ENCODE measurements around the gene CCDC69. TPM values are rescaled to one million over a fixed set of nuclear protein-coding genes. Genes with fewer than 3 reads are reported as not detected.

Gene CCDC69
- total and polyA plus RNA-seq, 10 of the 15 experiments (the other 5 are each of a cell fraction or from before 2014, with no cell fraction given): 13.5 to 106 (median 70.1) TPM

DNA sequence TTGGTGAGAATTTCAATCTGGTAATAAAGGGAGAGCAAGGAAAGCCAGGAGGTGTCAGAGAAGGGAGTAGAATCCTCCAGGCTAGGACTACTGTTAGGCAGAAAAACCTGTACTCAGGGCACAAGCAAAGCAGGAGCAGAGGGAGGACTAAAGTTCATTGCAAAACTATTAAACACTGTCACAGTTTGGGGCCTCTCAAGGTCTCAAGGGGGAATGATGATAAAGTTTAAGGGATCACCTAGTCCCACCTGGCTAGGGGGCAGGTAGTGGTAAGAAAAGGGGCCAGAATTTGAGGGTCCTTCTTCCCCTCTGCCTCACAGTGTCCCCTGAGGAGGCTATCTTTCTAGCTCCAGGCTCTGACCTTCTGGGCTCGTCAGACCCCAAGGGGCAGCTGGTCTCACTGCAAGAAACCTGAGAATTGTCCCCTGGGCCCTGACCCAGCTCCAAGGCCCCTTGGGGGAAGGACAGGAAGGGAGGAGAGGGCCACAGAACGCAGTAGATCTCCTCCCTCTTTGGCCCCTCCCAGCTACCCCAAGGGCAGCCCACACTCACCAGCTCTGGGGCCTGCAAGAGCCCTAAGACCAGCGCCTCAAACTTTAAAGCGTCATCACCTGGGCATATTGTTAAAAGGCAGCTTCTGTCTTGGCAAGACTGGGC is 974 bp downstream of the CCDC69 start (continued):
- TF ChIP-seq TAF1 (IDR thresholded peaks at IDR 0.05; ENCODE audit: borderline replicate concordance, low read depth, low read length): peak; percentile 35; the same call in 1 of the 2 replicates
- TF ChIP-seq MYC (IDR thresholded peaks at IDR 0.05; ENCODE audit: insufficient read depth, insufficient read length, insufficient replicate concordance, low read length, severe bottlenecking): no peak
- 0 out of 2 replicates have a peak, but pooled peaks have one; percentile 11 for TF ChIP-seq RB1 (IDR thresholded peaks at IDR 0.05; ENCODE audit: borderline replicate concordance)
- peak; percentile 88 for TF ChIP-seq NR2F1 (conservative IDR thresholded peaks at IDR 0.05)
- TF ChIP-seq JUNB (IDR thresholded peaks at IDR 0.05): no peak
- TF ChIP-seq GATAD2B (conservative IDR thresholded peaks at IDR 0.05; ENCODE audit: low read depth): 0 out of 2 replicates have a peak, but pooled peaks have one; percentile 27
- no peak for TF ChIP-seq MEF2A (IDR thresholded peaks at IDR 0.05; ENCODE audit: insufficient read depth, low read depth, low read length)

DNA sequence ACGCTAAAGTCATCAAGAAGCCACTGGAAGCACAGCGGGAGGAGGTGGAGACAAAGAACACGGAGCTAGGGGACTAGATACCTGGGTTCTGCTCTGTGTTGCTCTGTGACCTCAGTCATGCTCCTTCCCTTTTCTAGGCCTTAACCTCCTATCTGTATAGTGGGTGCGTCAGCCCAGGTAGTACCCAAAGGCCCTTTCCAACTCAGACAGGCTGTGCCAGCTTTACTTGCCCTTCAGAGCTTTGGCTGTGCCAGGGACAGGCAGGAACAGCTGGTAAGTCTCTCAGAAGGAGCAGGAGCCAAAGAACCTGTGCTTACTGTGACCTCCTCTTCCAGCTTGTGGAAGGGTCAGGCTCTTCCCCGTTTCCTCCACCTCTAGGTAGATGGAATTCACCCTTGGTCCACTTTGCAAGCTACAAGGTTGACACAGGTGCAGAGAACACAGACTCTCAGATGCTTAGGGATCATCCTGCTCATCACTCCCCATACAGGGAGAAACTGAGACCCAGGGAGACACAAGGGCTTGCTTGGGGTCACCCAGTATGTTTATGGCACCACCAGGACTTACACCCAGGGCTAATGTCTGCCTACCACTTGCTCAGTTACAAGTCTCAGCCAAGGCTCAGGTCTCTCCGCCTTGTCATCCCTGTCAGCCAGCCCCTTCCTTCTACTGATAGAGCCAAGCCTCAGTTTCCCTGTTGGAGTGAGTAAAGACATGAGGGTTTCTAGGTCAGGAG is 1.7 kb downstream of the CCDC69 start:
- BruUV-seq (replicated peaks): no TSS peak
- Histone ChIP-seq H3K4me2 (ENCODE audit: control insufficient read depth, insufficient read depth) (peak overlapping the region; percentile 93), H3K79me2 (ENCODE audit: control insufficient read depth, insufficient read depth, low read length) (peaks cover 70% of the 10 kb centered on the region), H3K36me3 (ENCODE audit: control insufficient read depth in 2 of 2, insufficient read depth in 2 of 2, low read length in 1 of 2) (peaks cover 2% of the 10 kb centered on the region in 2 experiments; a peak in 2 of 4 replicates), H3K9me3 (replicated peaks; ENCODE audit: control insufficient read depth, insufficient read depth, low read length) (no peaks in the 10 kb centered on the region), H4K20me1 (ENCODE audit: control insufficient read depth, insufficient read depth) (no peaks in the 10 kb centered on the region), H3K4me3 (peak overlapping the region; percentile 97), H3K27me3 (replicated peaks in 1 of 2; ENCODE audit: control insufficient read depth in 2 of 2, insufficient read depth in 2 of 2, low read length in 1 of 2) (no peaks in the 10 kb centered on the region), H3K27ac (ENCODE audit: control insufficient read depth, insufficient read depth) (peak overlapping the region; percentile 89), H3K4me1 (ENCODE audit: control insufficient read depth, insufficient read depth, low read length) (peaks cover 30% of the 10 kb centered on the region), H2AFZ (ENCODE audit: control insufficient read depth, low read depth, low read length) (no peak overlapping the region), H3K9ac (ENCODE audit: control insufficient read depth, insufficient read depth, low read length) (peak overlapping the region; percentile 91)
- no peak for DNase-seq (ENCODE audit: low read depth, low spot score)
- ChIA-PET POLR2A (interaction anchor here (0.7 to 17.1 kb wide), 16 partner anchors 9 to 140 kb away, joined by 3 to 290 read pairs (median 4); partner anchors contain the start of genes ANXA6 and GM2A), SMC1A (ENCODE audit: uncharacterized antibody, unreplicated experiment) (interaction anchor here (0.7 to 18.6 kb wide), 11 partner anchors 9 to 96 kb away, joined by 3 to 325 read pairs (median 7); partner anchors contain the start of gene GM2A), CTCF (interaction anchor here (1.2 to 17.0 kb wide), 9 partner anchors 10 to 141 kb away, joined by 3 to 293 read pairs (median 10); partner anchors contain the start of gene GM2A), RAD21 (ENCODE audit: unreplicated experiment) (interaction anchor here (0.8 to 7.8 kb wide), 23 partner anchors 9 to 549 kb away, joined by 3 to 117 read pairs (median 5); partner anchors contain the start of gene GM2A)
- 58% methylated on average over 6 of the region's 6 CpGs for whole genome bisulfite sequencing (ENCODE audit: insufficient coverage, insufficient replicate concordance, low lambda C conversion rate, missing lambda C conversion rate)
- intact Hi-C loops (cut with micrococcal nuclease; ENCODE audit: unreplicated experiment): loop anchor here (2.0 to 5.0 kb wide), 2 partner anchors 35 to 75 kb away; no protein-coding TSS in a partner anchor
- peak; percentile 32 for ATAC-seq
- in situ Hi-C loops (cut with MboI): no loop called here
- peak; percentile 41 for FAIRE-seq
- TF ChIP-seq RELA (IDR thresholded peaks at IDR 0.05; ENCODE audit: borderline replicate concordance, partially characterized antibody): no peak
- TF ChIP-seq FOXK2 (IDR thresholded peaks at IDR 0.05): no peak
- no peak for TF ChIP-seq JUND (IDR thresholded peaks at IDR 0.05; ENCODE audit: low read depth, low read length)
- no peak for TF ChIP-seq NR2F1 (conservative IDR thresholded peaks at IDR 0.05)
- TF ChIP-seq TARDBP (IDR thresholded peaks at IDR 0.05; ENCODE audit: borderline replicate concordance): no peak
- TF ChIP-seq, protein P1, sequence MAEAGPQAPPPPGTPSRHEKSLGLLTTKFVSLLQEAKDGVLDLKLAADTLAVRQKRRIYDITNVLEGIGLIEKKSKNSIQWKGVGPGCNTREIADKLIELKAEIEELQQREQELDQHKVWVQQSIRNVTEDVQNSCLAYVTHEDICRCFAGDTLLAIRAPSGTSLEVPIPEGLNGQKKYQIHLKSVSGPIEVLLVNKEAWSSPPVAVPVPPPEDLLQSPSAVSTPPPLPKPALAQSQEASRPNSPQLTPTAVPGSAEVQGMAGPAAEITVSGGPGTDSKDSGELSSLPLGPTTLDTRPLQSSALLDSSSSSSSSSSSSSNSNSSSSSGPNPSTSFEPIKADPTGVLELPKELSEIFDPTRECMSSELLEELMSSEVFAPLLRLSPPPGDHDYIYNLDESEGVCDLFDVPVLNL (IDR thresholded peaks at IDR 0.05; ENCODE audit: low read depth, low read length): no peak
- 0 out of 2 replicates have a peak, but pooled peaks have one; percentile 22 for TF ChIP-seq MTA3 (IDR thresholded peaks at IDR 0.05; ENCODE audit: borderline replicate concordance, low read length)
- 0 out of 2 replicates have a peak, but pooled peaks have one; percentile 7 for TF ChIP-seq POLR2A (IDR thresholded peaks at IDR 0.05; ENCODE audit: low read depth, low read length)
- TF ChIP-seq, protein P2, sequence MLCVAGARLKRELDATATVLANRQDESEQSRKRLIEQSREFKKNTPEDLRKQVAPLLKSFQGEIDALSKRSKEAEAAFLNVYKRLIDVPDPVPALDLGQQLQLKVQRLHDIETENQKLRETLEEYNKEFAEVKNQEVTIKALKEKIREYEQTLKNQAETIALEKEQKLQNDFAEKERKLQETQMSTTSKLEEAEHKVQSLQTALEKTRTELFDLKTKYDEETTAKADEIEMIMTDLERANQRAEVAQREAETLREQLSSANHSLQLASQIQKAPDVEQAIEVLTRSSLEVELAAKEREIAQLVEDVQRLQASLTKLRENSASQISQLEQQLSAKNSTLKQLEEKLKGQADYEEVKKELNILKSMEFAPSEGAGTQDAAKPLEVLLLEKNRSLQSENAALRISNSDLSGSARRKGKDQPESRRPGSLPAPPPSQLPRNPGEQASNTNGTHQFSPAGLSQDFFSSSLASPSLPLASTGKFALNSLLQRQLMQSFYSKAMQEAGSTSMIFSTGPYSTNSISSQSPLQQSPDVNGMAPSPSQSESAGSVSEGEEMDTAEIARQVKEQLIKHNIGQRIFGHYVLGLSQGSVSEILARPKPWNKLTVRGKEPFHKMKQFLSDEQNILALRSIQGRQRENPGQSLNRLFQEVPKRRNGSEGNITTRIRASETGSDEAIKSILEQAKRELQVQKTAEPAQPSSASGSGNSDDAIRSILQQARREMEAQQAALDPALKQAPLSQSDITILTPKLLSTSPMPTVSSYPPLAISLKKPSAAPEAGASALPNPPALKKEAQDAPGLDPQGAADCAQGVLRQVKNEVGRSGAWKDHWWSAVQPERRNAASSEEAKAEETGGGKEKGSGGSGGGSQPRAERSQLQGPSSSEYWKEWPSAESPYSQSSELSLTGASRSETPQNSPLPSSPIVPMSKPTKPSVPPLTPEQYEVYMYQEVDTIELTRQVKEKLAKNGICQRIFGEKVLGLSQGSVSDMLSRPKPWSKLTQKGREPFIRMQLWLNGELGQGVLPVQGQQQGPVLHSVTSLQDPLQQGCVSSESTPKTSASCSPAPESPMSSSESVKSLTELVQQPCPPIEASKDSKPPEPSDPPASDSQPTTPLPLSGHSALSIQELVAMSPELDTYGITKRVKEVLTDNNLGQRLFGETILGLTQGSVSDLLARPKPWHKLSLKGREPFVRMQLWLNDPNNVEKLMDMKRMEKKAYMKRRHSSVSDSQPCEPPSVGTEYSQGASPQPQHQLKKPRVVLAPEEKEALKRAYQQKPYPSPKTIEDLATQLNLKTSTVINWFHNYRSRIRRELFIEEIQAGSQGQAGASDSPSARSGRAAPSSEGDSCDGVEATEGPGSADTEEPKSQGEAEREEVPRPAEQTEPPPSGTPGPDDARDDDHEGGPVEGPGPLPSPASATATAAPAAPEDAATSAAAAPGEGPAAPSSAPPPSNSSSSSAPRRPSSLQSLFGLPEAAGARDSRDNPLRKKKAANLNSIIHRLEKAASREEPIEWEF (IDR thresholded peaks at IDR 0.05; ENCODE audit: insufficient replicate concordance, low read depth, low read length): no peak

Data from GM12878 (cell line).